Ecto neural progenitor cell (in vitro differentiated cells): ENCODE results near the gene MUL1.
A peak's percentile ranks its signal among the peaks of the same experiment; 100 is the strongest.

Source experiments
- DNase-seq: peaks from one replicate; pipeline ENCODE4 v3.0.0-alpha.2; 2018; ENCODE audit warnings: low spot score

MUL1 gene

DNA sequence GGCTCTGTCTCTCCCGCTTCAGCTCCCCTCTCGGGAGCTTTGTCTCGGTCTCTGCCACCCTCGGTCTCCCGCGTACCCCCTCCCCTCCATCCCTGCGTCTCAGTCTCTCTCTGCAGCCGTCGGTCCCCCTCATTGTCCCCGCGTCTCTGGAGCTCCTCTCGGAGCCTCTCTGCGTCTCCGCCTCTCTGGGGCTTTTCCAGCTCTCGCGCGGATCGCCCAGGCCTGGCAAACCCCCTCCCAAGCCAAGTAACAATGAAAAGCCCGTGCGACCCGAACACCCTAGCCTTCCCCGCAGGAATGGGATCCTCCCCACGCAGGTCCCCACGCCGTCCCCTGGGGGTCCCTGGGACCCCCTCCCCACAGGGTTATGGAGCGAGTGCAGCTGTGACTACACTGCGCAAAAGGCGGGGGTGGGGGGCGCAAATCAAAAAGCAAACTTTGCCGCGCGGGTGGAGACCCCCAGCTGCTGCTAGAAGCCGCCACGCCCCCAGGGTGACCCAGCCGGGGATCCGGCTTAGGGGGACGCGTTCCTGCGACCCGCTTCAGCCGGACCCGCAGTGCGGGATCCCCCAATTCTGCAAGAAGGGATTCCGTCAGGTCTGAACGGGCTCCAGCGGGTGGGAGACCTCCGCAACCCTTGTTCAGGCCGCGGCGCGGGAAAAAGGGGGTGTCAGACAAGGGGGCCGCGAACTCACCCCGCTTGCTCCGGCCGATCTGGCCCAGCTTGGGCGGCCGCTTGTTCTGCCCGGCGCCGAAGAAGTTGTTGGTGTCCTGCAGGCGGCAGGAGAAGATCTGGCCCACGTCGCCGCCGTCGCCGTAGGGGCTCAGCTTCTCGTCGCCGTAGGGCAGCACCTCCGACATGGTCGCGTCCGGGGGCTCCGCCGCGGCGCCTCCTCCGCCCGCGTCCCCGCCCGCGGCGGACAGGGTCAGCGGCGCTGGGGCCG lies 23.2 kb downstream of the MUL1 start:
- DNase-seq: peak; percentile 73

DNA sequence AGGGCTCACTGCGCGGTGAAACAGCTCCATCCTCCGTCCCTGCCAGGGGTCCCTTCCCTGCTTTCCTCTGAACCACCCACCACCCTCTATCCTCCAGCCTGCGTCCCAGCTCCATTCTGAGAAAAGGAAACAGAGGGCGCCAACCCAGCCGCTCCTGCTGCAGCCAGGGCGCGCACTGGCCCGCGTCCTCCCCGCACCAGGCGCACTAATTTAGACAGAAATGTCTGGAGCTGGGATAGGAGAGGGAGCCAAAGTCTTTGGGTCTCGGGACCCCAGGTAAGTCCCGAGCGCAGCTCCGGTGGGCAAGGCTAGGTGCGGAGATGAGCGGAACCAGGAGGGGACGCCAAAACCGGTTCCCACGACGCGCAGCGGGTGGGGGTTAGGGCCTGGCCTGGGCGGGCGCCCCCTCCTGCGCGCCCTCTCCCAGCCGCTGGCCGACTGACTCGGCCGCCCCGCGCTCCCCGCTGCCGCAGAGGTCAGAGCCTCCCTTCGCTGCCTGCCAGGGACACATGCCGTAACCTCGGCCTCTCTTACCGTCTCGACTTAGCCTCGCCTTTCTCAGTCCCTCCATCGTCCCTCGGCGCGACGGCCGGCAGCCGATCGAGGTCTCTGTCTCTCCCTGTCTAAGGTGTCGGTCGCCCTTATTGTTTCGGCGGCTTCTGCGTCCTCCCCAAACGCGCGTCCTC lies 24.0 kb downstream of the MUL1 start:
- peak; percentile 74 for DNase-seq

DNA sequence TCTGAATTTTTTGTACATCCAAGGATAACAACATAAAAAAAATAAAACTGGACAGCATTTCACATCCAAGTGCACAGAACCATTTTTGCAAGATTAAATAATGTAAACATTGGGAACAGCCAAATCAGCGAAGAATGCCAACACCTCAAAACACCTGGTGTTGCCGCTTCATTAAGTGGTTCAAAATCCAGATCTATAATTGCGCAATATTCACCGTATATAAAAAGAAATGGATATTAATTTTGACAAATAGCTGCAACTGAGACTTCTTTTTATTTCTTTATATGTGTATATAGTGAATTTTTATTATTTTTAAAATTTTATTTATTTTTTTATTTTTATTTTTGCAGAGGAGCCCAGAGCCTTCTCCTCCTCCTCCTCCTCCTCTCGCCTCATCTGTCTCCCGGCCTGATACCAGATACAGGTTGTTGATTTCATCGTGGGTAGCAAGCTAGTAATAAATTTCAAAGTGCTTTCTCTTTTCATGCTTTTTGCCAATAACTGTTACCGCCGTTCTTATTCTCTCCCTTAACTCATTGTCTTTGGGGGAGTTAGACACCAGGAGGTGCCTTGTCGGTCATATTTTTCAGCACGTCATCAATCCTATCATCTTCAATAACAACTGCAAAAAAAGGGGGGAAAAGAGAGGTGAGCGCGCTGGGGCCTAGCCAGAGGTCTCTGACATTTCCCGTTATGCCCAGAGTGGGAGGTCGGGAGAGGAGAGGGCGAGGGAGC lies 24.7 kb downstream of the MUL1 start:
- DNase-seq: no peak

DNA sequence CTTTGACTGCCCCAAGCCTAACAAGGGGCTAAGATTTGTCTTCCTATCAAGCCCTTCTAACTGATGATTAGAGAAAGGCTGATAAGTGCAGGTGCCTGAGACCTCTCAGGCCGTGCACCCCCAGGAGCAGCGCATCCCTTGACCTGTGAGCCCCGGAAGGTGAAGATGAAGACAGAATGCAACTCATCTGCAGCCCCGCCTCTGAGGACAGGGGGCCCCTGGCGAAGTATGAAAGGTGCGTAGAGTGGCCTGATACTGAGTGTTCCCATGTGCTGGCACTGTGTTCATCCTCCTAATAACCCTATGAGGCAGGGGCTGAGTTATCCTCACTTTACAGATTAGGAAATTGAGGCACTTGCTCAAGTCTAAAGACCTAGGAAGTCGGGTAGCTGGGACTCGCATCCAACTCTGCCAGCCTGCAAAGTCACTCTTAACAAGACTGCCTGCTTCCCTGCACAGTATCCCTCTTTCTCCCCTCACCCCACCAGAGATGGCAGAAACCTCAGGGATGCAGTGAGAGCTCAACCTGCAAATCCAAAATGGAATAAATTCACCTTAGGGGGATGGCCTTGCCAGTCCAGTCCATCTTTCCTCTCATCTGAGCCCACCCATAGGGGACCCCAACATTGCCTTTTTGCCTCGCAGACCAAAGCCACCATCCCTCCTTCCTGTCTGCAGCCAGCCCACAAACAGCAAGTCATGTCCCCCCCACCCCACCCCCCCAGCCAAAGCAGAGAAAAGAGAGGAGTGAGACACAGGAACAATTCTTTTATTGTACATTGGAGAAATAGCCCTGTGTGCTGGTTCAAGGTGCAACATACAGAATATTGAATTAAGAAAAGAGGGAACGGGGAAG lies 26.1 kb downstream of the MUL1 start:
- DNase-seq: no peak

DNA sequence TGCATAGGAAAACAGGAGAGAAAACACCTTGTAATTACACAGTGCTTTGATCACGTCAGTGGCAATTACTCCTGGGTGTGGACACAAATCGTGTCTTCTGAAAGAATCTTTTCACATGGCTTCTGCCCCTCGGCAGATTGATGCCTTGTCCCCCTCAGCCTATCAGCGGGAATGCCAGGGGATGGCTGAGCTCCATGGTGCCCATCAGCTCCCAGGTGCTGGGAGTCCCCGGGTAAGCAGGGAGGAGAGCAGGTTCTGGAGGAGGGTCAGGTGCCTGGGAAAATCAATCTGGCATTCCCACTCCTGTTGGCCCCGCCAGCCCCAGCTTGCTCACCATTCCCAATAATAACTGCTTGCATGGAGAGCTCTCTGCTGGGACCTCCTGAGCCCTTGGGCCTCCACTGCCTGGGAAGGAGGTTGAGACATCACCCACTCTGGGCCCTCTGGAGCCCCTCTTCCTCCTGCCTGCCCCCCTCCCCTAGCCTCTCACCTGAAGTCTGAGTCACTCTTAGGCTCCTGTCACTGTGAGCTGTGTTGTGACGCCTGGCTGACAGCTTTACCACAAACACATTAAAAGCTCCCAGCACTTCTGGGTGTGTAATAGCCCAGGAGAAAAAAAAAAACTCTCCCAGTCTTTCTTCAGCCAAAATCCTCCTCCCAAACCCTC lies 26.9 kb downstream of the MUL1 start:
- no peak for DNase-seq

DNA sequence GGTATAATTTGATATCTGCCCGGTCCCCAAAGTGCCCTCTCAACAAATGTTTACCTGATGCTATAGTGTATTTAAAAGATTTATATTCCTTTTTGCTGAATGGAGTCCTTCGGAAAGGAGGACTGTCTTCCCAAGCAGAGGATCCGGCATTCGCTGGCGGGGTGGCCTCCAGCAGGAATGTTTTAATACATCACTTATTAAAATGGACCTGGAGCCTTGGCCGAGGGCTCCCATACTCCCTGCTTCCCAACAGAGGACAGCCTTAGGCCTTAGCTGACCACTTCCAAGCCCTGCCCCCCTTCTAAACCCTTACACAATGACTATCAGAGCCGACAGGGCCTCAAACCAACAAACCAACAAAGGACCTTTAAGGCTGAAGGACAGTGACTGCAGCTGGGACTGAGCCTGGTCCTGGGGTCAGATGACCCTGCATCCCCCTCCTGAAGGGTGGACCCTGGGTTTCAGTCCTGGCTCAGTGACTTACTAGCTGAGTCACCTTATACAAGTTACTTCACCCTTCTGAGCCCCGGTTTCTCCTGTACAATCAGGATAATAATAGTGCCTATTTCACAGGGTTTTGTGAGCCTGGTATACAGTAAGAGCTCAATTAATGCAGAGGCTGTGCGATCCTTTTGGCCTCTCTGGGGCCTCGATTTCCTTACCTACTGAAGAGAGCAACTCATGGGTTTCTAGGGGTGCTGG lies 27.6 kb downstream of the MUL1 start:
- no peak for DNase-seq

DNA sequence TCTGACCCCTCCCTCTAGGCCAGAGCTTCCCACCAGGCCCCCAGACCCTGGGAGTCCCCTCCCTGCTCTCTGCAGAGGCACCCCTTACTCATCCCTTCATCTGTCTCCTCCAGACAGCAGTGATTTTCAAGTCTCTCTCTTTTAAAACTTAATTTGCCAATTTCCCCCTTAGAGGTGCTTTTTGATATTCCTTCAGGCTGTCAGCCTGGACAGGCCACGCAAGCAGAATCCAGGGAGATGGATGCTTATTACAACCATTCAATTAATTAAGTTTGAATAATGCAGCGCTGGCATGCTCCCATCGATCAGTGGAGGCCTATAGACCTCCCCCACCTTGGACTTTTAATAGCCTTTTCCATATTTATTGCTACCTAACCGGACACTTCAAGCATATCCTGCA lies 28.1 kb downstream of the MUL1 start:
- no peak for DNase-seq

DNA sequence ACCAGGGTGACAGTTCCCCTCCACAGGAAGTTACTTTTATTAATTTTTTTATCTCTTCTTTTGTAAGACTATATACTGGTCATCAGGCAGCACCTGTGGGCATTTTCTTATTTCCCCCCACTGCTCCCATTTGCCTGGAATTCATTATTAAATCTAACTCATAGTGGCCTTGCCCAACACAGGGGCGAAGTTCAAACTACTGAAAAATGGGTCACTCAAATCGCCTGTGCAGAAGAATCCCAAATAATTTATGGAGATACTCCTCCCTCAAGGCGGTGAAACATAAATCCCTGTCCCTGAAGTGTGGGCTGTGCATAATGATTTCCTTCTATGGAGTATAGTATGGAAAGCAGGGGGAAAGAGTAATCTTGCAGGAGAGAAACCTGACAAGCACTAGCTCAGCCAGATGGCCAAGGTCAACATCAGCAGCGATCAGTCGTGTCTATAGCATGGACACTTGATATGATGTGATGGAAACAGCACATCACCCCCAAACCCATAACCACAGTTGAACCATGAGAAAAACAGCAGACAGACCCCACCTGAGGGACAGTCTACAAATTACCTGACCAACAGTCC lies 29.8 kb downstream of the MUL1 start:
- DNase-seq: no peak

DNA sequence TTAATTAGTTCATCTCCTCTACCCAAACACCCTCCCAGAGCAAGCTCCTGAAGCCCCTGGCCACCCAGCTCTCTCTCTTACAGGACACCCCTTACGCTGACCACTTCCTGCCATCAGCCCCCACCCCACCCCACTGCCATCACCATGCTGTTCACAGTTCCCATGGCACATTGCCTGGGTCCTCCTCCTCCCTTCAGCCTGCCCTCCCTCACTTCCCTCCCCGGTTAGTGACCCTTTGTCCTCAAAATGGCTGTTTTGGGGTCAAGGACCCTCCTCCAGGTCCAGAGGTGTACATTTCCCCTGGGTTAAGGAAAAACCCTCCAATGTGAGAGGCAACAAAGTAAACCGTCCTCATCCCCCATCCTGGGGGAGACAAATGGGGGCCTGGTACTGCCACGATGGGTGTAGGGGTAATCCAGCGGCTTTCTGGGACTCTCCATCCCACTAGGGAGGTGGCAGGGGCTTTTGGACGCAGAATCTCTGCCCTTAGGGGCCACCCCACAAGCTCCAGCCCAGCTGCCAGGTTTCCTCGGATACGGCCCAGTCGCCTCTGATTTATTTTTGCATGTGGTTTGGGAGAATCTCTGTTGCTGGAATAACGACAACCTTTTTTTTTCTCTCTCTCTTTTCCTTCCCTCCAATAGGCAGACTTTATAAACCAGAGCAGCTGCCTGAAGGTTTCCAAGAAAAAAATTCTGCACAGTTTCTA lies 30.4 kb downstream of the MUL1 start:
- DNase-seq: no peak

DNA sequence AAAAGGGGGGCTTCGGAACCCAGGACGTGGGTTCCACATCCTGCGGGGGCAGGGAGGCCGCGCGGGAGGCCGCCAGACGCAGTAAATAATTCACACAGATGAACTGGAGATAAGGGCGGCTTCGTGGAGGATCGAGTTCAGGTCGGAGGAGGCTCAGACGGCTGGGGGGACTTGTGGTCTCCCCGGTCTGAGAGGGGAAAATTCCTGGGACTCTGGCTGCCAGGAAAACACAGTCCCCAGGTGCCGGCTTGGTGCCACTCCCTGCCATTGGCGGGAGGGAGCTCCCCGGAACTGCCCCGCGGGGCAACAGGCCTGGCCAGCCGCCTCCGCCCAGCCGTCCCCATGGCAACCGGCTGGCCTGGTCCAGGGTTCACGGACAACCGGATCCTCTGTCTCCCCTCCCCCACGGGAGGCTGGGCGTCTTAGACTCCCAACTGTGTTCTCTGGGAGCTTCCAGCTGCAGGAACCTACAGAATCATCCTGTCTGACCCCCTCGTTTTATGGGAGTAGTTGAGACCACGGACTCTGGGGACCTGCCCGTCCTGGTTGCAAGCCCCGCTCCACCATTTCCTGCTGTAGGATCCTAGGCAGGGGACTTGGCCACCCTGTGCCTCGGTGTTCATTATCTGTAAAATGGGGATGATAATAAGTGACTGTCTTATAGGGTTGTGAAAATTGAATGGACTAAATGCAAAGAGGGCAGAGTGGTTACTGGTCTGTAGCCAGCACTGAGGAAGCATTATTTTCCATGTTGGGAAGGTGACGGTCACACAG lies 31.5 kb downstream of the MUL1 start:
- peak; percentile 61 for DNase-seq

DNA sequence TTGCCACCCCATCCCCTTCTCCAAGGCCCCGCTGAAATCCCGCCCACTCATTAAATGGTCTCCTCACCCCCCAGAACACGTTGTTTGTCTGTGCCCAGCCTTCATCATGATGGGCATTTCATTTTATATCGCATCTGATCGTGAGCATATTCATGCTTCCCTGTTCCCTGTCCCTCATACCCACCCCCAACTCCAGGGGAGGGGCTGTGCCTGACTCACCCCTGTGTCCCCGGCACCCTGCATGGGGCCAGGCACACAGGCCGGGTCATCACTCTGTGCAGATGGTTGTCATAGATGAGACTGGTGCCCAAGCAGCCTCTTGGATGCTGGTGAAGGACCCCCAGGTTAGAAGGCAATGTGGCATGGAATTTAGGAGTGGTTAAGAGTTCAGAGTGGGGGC lies 33.0 kb downstream of the MUL1 start:
- no peak for DNase-seq

DNA sequence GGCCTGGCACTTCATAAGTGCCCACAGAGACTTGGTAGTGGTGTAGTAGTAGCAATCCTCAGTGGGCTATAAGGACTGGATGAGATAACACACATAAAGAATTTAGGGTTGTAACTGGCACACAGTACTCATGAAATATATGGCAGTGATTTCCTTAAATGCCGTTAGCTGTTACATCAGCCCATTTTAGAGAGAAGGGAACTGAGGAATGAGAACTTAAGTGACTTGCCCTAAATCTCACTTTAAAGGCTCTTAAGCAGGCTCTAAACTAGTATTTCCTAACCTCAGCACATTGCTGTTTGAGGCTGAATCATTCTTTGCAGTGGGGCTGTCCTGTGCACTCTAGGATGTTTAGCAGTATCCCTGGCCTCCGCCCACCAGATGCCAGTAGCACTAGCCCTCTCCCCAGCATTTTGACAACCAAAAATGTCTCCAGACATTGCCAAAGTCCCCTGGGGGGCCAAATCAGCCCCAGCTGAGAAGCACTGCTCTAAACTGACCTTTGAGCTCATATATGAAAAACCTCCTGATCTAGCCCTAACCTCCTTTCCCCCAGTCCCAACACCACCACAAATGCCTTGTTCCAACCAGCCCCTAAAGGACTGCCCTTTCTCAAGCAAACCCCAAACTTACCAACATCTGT lies 33.5 kb downstream of the MUL1 start:
- DNase-seq: no peak

DNA sequence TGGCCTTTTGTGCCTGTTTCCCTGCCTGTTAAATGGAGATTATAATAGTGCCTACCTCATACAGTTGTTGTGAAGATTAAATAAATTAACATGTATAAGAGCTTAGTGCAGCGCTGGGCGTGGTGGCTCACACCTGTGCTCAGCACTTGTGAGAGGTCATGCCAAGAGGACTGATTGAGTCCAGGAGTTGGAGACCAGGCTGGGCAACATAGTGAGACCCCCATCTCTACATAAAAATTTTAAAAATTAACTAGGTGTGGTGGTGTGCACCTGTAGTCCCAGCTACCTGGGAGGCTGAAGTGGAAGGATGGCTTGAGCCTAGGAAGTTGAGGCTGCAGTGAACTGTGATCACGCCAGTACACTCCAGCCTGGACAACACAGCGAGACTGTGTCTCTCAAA lies 34.1 kb downstream of the MUL1 start:
- DNase-seq: no peak

DNA sequence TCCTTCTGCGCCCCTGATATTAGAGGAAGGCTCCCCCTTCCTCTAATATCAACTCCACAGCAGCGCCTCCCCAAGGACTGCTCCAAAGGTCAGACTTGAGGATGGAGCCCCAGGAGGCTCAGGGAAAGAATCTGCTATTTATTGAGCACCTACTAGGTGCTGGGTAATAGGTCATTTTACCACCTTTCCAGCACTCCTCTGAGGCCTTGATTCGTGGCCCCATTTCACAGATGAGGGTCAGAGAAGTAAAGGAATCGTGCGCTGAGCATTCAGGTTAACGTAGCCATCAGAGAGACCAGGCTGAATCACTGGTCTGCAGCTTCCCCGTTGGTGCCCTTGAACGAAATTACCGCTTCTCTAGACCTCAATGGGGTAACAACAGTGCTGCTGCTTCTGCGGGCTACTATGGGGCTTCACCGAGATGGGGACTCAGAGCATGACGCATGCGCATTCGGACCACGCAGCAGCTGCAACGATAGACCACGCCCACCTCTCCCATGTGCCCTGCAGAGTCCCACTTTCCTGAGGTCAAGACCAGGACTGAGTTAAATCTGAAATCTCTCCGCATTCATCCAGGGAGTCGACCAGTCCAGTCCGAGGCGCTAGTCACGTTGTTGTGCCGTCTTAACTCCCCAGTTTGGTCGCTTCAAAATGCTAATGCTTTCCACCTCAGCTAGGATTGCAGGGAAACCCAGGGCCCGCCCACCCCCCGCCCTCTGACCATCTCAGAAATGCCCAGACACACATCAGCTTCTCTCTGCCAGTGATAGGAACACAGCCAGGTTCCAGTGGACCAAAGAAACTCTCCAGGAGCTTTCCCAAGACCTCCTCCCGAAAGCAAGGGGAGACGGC lies 34.9 kb downstream of the MUL1 start:
- DNase-seq: peak; percentile 87

DNA sequence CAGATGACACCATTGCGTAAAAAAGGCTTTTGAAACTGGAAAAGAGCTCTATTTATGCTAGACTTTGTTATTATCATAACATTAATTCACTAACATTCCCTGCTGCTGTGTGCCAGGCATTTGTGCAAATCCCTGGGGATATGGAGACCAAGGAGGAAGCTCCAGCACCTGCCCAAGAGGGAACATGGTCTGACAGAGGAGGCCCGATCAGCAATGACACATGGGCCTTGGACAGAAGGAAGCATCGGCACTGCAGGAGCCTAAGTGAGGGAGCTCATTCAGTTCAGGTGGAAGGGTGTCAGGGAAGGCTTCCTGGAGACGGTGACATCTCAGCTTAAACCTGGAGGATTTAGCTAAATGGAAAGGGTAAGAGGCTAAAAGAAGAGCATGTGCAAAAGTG lies 35.8 kb downstream of the MUL1 start:
- DNase-seq: no peak

DNA sequence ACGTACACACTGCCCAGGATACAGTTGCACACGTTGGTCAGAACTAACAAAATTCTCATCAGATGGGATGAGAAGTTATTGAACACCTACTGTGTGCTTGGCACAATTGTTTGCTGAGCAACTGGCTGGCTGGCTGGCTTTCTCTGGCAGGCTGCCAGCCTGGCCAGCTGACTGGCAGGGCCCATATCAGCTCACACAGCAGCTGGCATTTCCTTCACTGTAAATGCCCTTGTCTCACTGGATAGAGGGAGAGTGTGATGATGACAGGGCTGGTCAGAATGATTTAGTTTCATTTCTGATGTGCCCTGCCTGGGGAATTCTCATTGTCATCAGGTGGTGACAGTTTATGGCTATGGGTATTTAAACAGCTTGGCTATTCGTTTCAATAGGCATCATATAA lies 37.8 kb downstream of the MUL1 start:
- no peak for DNase-seq

DNA sequence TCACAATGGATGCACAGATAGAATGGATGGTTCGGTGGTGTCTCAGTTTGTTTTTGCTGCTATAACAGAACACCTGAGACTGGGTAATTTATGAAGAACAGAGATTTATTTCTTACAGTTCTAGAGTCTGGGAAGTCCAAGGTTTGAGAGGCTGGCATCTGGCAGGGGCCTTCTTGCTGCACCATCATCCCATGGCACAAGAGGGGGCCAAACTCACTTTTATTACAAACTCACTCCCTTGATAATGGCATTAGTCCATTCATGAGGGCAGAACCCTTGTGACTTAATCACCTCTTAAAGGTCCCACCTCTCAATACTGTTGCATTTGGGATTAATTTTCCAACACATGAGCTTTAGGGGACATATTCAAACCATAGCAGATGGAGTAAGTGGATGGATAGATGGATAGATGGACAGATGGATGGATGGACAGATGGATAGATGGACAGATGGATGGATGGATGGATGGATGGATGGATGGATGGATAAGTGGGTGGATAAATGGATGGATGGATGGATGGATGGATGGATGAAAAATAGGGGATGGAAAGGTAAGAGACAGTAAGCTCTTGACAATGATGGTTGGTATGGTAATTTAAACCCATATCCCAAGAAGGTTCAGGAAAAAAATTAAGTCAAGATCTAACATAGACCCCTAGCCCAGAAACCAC lies 38.4 kb downstream of the MUL1 start:
- DNase-seq: no peak
